HCT116 (cell line): ENCODE data around the gene RCVRN. TPM values are rescaled to one million over a fixed set of nuclear protein-coding genes. Genes with fewer than 3 reads are reported as not detected.

Experiments
- ATAC-seq: fragments of 200-7000 bp; cut with Tn5 transposase; 2 replicates; pipeline ENCODE4 v1.9.1; 2020; ENCODE audit warnings: mild to moderate bottlenecking, moderate library complexity
- BruUV-seq: library from RNA; stranded (reverse); fragments of 400-500 nt; replicated peaks from 2 replicates; lab custom pipeline; 2021; lab: Mats Ljungman, UMichigan
- CTCF ChIA-PET: fragments of 300-600 bp; sonication (Branson Sonifier 250); formaldehyde crosslinking; loops from one replicate; lab custom pipeline; 2021; ENCODE audit warnings: antibody characterized with exemption; lab: Charles Lee
- POLR2A ChIA-PET: fragments of 300-600, 350-600 bp; sonication (Branson Sonifier 250); formaldehyde crosslinking; loops from one replicate; lab custom pipeline; 2021; ENCODE audit warnings: antibody characterized with exemption; lab: Charles Lee
- RAD21 ChIA-PET, 2 experiments: fragments of 300-600 bp; sonication (Branson Sonifier 250); formaldehyde crosslinking; loops; one replicate each; lab custom pipeline; 2023; ENCODE audit warnings: low total read pairs in 2 of 2; ENCODE audit not compliant: uncharacterized antibody in 2 of 2, unreplicated experiment in 2 of 2, low non-redundant PET in 1 of 2; lab: Charles Lee
- DNase-seq: peaks from one replicate; pipeline ENCODE4 v3.0.0-alpha.2; 2010; ENCODE audit warnings: low read depth, low spot score
- H2AFZ ChIP-seq: fragments of 200-600 bp; shearing (Covaris generic), sonication (generic); 2 replicates; pipeline ENCODE4 v1.6.1; 2017; ENCODE audit warnings: low read depth, mixed run types, mixed read lengths, antibody characterized with exemption, low read length; ENCODE audit not compliant: poor library complexity, severe bottlenecking
- H3K27ac ChIP-seq: 2 replicates; pipeline ENCODE4 v1.5.1; 2012; ENCODE audit warnings: low read depth, low read length
- H3K27me3 ChIP-seq: fragments of 200-600 bp; sonication (generic); 2 replicates; pipeline ENCODE4 v1.6.1; 2016; ENCODE audit warnings: mixed run types, low read length, mixed read lengths; ENCODE audit not compliant: insufficient read depth
- H3K36me3 ChIP-seq, 2 experiments: fragments of 200-500 bp in 1 of 2; fragments of 200-600 bp in 1 of 2; sonication (Bioruptor generic) in 1 of 2; sonication (generic) in 1 of 2; 2 replicates each; pipeline versions ENCODE4 v1.5.1 to v1.6.1; 2014 to 2016; ENCODE audit warnings: low read length in 2 of 2, inconsistent platforms in 1 of 2, mixed read lengths in 1 of 2, mixed run types in 1 of 2; ENCODE audit not compliant: insufficient read depth in 2 of 2, control insufficient read depth in 1 of 2
- H3K4me1 ChIP-seq, 2 experiments: fragments of 200-600 bp in 1 of 2; sonication (generic) in 1 of 2; 2 replicates each; pipeline versions ENCODE4 v1.5.1 to v1.6.1; 2012 to 2017; ENCODE audit warnings: low read length in 2 of 2, inconsistent platforms in 1 of 2, mild to moderate bottlenecking in 1 of 2, mixed read lengths in 1 of 2, mixed run types in 1 of 2, moderate library complexity in 1 of 2; ENCODE audit not compliant: insufficient read depth in 2 of 2, control insufficient read depth in 1 of 2
- H3K4me2 ChIP-seq: fragments of 200-600 bp; sonication (generic); 2 replicates; pipeline ENCODE4 v1.6.1; 2017; ENCODE audit warnings: mixed run types, low read length, mixed read lengths
- H3K4me3 ChIP-seq, 2 experiments: fragments of 200-600 bp in 1 of 2; sonication (generic) in 1 of 2; replicated peaks in 1 of 2; 2 replicates each; pipeline ENCODE4 v1.5.1; 2011 to 2016; ENCODE audit warnings: low read length in 2 of 2, control low read depth in 1 of 2, low read depth in 1 of 2, mild to moderate bottlenecking in 1 of 2, mixed read lengths in 1 of 2, mixed run types in 1 of 2
- H3K79me2 ChIP-seq: fragments of 200-600 bp; sonication (generic); 2 replicates; pipeline ENCODE4 v1.6.1; 2017; ENCODE audit warnings: mild to moderate bottlenecking, mixed run types, low read length, moderate library complexity, mixed read lengths; ENCODE audit not compliant: insufficient read depth
- H3K9ac ChIP-seq: fragments of 200-600 bp; sonication (generic); 2 replicates; pipeline ENCODE4 v1.6.1; 2016; ENCODE audit warnings: low read length, mixed read lengths
- H3K9me2 ChIP-seq: fragments of 200-600 bp; sonication (generic), shearing (Covaris generic); 2 replicates; pipeline ENCODE4 v1.6.1; 2017; ENCODE audit warnings: mixed run types, mild to moderate bottlenecking, moderate library complexity; ENCODE audit not compliant: insufficient read depth
- H3K9me3 ChIP-seq, 2 experiments: fragments of 200-500 bp in 1 of 2; fragments of 200-600 bp in 1 of 2; sonication (Bioruptor generic) in 1 of 2; sonication (generic) in 1 of 2; 2 replicates each; pipeline ENCODE4 v1.6.1; 2014 to 2017; ENCODE audit warnings: low read length in 2 of 2, mixed read lengths in 2 of 2, inconsistent platforms in 1 of 2, low read depth in 1 of 2, mild to moderate bottlenecking in 1 of 2, mixed run types in 1 of 2, moderate library complexity in 1 of 2; ENCODE audit not compliant: control insufficient read depth in 1 of 2, insufficient read depth in 1 of 2
- H4K20me1 ChIP-seq: fragments of 200-600 bp; sonication (generic), shearing (Covaris generic); 2 replicates; pipeline ENCODE4 v1.6.1; 2017; ENCODE audit warnings: mixed run types, mild to moderate bottlenecking, moderate library complexity; ENCODE audit not compliant: insufficient read depth
- CBX3 ChIP-seq: IDR thresholded peaks from 2 replicates; pipeline ENCODE4 v1.6.1; 2012; ENCODE audit warnings: low read depth
- EGR1 ChIP-seq: IDR thresholded peaks from 2 replicates; pipeline ENCODE4 v1.6.1; 2012; ENCODE audit warnings: low read depth
- POLR2A ChIP-seq: IDR thresholded peaks from 2 replicates; pipeline ENCODE4 v1.7.0; 2011; ENCODE audit warnings: borderline replicate concordance; ENCODE audit not compliant: insufficient read depth, insufficient read length; ENCODE audit errors: extremely low read depth
- RAD21 ChIP-seq: IDR thresholded peaks from 2 replicates; pipeline ENCODE4 v1.6.1; 2012; ENCODE audit warnings: low read depth, mild to moderate bottlenecking
- REST ChIP-seq: IDR thresholded peaks from 2 replicates; pipeline ENCODE4 v1.6.1; 2012; ENCODE audit warnings: low read depth
- YY1 ChIP-seq: IDR thresholded peaks from 2 replicates; pipeline ENCODE4 v1.6.1; 2011; ENCODE audit warnings: low read length, low read depth, moderate library complexity, mild to moderate bottlenecking; ENCODE audit not compliant: insufficient replicate concordance; ENCODE audit errors: extremely low read depth
- intact Hi-C: fragments of 100-400 bp; cut with micrococcal nuclease; formaldehyde crosslinking; loops from 2 replicates; pipeline ENCODE4 v1.10.0; 2022
- total RNA-seq: library from RNA; stranded (reverse); gene quantifications from one replicate; pipeline ENCODE4 v1.2.1, GENCODE V29; 2021; ENCODE audit not compliant: unreplicated experiment
- TF ChIP-seq, protein P1 (sequence below), 3 experiments: fragments of 200-600 bp in 1 of 3; sonication (generic) in 1 of 3; IDR thresholded peaks in 2 of 3; conservative IDR thresholded peaks in 1 of 3; 2 replicates each; pipeline ENCODE4 v1.5.1; 2012 to 2017; ENCODE audit warnings: low read depth in 2 of 3, low read length in 2 of 3, antibody characterized with exemption in 1 of 3, borderline replicate concordance in 1 of 3, control low read depth in 1 of 3, mild to moderate bottlenecking in 1 of 3, mixed read lengths in 1 of 3, mixed run types in 1 of 3, moderate library complexity in 1 of 3; ENCODE audit not compliant: insufficient read depth in 1 of 3

RCVRN gene
- total RNA-seq, 1 experiment from 2014 or later: not detected

DNA sequence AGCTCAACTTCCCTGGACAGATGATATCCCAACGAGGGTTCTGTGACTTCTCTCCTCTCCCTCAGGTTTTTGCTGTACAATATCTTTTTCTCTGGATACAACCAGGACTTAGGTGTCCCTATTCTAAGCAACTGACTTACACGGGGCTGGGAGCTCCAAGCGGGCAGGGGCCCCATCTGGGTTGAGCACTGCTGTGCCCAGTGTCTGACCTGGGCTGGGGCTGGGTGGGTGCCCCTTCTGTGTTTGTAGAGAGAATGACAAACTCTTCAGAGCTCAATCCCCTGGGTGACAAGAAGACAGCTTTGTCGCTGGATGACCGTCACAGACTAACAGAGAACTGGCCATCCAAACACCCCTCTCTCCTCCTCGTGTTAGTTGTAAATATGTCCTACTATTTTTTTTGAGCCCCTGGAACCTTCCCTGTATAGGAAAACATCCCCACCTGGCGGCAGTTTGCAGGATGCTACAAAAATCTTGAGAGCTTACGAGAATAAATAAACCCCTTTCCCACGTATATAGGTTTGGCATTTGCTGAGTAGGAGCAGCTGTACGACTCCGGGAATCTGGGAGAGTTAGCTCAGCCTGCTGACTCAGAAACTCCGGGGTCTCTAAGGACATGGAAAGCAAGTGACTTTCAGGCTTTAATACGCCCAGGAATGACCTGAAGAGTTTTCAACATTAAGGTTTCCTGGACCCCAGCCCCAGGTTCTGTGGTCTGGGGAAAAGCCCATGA lies 23.7 kb upstream of the RCVRN start:
- Histone ChIP-seq H4K20me1 (no peaks in the 10 kb centered on the region), H3K9me3 (no peaks in the 10 kb centered on the region), H3K4me2 (peak overlapping the region; percentile 32), H3K27me3 (peaks cover 11% of the 10 kb centered on the region; the same call in 1 of the 2 replicates), H3K9ac (no peak overlapping the region), H3K9me2 (no peaks in the 10 kb centered on the region), H3K27ac (no peak overlapping the region), H3K4me1 (peaks cover 6 to 21% of the 10 kb centered on the region in 2 experiments), H3K36me3 (no peaks in the 10 kb centered on the region), H2AFZ (peak overlapping the region; percentile 17)
- no TSS peak for BruUV-seq
- ChIA-PET POLR2A (no interaction called here), RAD21 (interaction anchor here in 1 of 2 experiments (0.6 to 0.9 kb wide), 2 partner anchors 184 to 200 kb away, joined by 3 to 4 read pairs; no protein-coding TSS in a partner anchor), CTCF (interaction anchor here (0.7 to 1.8 kb wide), 15 partner anchors 8 to 689 kb away, joined by 3 to 7 read pairs (median 3); no protein-coding TSS in a partner anchor)
- intact Hi-C loops: loop anchor here (5.0 kb wide), 1 partner anchor 689 kb away; no protein-coding TSS in a partner anchor
- DNase-seq (peak; percentile 66), ATAC-seq (peak; percentile 78)
- peak; percentile 69 for TF ChIP-seq RAD21
- no peak for TF ChIP-seq YY1
- TF ChIP-seq, protein P1, sequence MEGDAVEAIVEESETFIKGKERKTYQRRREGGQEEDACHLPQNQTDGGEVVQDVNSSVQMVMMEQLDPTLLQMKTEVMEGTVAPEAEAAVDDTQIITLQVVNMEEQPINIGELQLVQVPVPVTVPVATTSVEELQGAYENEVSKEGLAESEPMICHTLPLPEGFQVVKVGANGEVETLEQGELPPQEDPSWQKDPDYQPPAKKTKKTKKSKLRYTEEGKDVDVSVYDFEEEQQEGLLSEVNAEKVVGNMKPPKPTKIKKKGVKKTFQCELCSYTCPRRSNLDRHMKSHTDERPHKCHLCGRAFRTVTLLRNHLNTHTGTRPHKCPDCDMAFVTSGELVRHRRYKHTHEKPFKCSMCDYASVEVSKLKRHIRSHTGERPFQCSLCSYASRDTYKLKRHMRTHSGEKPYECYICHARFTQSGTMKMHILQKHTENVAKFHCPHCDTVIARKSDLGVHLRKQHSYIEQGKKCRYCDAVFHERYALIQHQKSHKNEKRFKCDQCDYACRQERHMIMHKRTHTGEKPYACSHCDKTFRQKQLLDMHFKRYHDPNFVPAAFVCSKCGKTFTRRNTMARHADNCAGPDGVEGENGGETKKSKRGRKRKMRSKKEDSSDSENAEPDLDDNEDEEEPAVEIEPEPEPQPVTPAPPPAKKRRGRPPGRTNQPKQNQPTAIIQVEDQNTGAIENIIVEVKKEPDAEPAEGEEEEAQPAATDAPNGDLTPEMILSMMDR (IDR thresholded peaks at IDR 0.05 in 2 of 3, conservative IDR thresholded peaks at IDR 0.05 in 1 of 3; ENCODE audit: borderline replicate concordance in 1 of 3, insufficient read depth in 1 of 3, low read depth in 2 of 3, low read length in 2 of 3): peak; percentile 54 to 79 (median 75); a peak in 5 of 6 replicates
- no peak for TF ChIP-seq REST
- no peak for TF ChIP-seq EGR1
- no peak for TF ChIP-seq POLR2A
- no peak for TF ChIP-seq CBX3
- TF ChIP-seq, all 23 proteins: peak for 2
- Histone ChIP-seq H3K79me2 (no peaks in the 10 kb centered on the region), H3K4me3 (no peak overlapping the region)
